ENCODE results near the gene MMRN2. TPM values are rescaled to one million over a fixed set of nuclear protein-coding genes. Genes with fewer than 3 reads are reported as not detected.

MMRN2 gene
- total RNA-seq, 2 donors from 2014 or later = 57.0 to 81.3 TPM

GRCh38 chr10:86962136-86962980 is 4.9 kb upstream of the MMRN2 start:
- Histone ChIP-seq H3K27me3 (no peaks in the 10 kb centered on the region), H3K27ac (no peak overlapping the region), H3K36me3 (no peaks in the 10 kb centered on the region), H3K9me3 (no peaks in the 10 kb centered on the region), H3K4me3 (no peak overlapping the region), H3K4me1 (peaks cover 0 to 63% of the 10 kb centered on the region in 2 donors)
- DNase-seq (ENCODE audit: low spot score) = peak; percentile 18
- TF ChIP-seq, protein P1, sequence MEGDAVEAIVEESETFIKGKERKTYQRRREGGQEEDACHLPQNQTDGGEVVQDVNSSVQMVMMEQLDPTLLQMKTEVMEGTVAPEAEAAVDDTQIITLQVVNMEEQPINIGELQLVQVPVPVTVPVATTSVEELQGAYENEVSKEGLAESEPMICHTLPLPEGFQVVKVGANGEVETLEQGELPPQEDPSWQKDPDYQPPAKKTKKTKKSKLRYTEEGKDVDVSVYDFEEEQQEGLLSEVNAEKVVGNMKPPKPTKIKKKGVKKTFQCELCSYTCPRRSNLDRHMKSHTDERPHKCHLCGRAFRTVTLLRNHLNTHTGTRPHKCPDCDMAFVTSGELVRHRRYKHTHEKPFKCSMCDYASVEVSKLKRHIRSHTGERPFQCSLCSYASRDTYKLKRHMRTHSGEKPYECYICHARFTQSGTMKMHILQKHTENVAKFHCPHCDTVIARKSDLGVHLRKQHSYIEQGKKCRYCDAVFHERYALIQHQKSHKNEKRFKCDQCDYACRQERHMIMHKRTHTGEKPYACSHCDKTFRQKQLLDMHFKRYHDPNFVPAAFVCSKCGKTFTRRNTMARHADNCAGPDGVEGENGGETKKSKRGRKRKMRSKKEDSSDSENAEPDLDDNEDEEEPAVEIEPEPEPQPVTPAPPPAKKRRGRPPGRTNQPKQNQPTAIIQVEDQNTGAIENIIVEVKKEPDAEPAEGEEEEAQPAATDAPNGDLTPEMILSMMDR (IDR thresholded peaks at IDR 0.05) = no peak

DNA sequence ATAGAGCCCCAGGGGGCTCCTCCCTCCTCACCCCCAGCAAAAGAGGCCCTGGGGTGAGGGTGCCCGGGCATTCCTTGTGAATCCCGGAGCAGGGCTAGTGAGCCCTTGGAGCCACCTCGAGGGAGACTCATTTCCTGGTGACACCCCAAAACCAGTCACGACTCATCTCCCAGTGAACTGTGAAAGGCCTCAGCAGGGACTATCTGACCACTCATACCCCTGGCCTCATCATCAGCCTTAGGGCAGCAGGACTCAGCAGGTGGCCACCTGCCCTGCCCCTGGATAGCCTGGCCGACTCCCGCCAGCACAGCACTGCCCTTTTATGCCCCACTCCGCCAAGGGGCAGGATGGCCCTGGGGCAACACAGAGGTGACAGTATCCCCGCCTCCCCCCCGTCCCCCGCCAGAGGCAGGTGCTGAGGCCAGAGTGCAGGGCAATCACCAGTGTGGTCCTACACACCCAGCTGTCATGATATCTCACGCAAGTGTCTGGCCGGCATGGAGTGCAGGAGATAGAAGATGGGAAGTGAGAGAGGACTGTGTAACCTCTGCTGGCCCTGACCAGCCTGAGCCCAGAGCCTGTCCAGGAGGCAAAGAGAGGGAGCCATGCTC is 4.2 kb upstream of the MMRN2 start:
- TF ChIP-seq, protein P1 (IDR thresholded peaks at IDR 0.05) = no peak
- no peaks in the 10 kb centered on the region for H3K27me3 ChIP-seq
- H3K9me3 ChIP-seq = no peaks in the 10 kb centered on the region
- no peak overlapping the region for H3K27ac ChIP-seq
- no peak for DNase-seq (ENCODE audit: low spot score)
- H3K4me3 ChIP-seq = no peak overlapping the region
- no peaks in the 10 kb centered on the region for H3K36me3 ChIP-seq
- H3K4me1 ChIP-seq = peaks cover 0 to 57% of the 10 kb centered on the region in 2 donors

- TF ChIP-seq, protein P1 (IDR thresholded peaks at IDR 0.05) = no peak
- no peak for DNase-seq (ENCODE audit: low spot score)
- H3K27ac ChIP-seq = no peak overlapping the region
- H3K4me3 ChIP-seq = no peak overlapping the region
- peaks cover 0 to 51% of the 10 kb centered on the region in 2 donors for H3K4me1 ChIP-seq
- no peaks in the 10 kb centered on the region for H3K27me3 ChIP-seq
- no peaks in the 10 kb centered on the region for H3K36me3 ChIP-seq
- H3K9me3 ChIP-seq = no peaks in the 10 kb centered on the region
These were observed 3.5 kb upstream of the MMRN2 start for GRCh38 chr10:86960863-86961434.

GRCh38 chr10:86960003-86960862 is 2.8 kb upstream of the MMRN2 start:
- peaks cover 0 to 54% of the 10 kb centered on the region in 2 donors for H3K4me1 ChIP-seq

DNA sequence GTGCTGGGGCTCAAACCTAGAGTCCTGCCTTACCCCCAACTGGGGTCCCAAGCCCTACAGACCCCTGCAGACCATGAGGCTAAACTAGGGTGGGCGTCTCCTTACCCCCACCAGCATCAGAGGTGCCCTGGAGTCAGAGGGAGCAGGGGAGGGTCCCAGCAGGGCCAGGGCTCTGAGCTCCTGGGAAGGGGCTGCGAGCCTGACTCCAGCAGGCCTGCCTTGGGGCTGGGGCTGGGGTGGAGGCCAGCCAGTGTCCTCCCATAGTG is 2.3 kb upstream of the MMRN2 start:
- DNase-seq (ENCODE audit: low spot score) = no peak
- TF ChIP-seq, protein P1 (IDR thresholded peaks at IDR 0.05) = no peak
- peak overlapping the region; percentile 79 to 80 for H3K27ac ChIP-seq
- H3K4me3 ChIP-seq = peak overlapping the region in 1 of 2 donors; percentile 50
- H3K4me1 ChIP-seq = peaks cover 0 to 60% of the 10 kb centered on the region in 2 donors
- no peaks in the 10 kb centered on the region for H3K36me3 ChIP-seq
- H3K9me3 ChIP-seq = no peaks in the 10 kb centered on the region
- no peaks in the 10 kb centered on the region for H3K27me3 ChIP-seq

More at GRCh38 chr10:86960003-86960862, 2.8 kb upstream of the MMRN2 start:
- no peaks in the 10 kb centered on the region for H3K27me3 ChIP-seq
- no peaks in the 10 kb centered on the region for H3K36me3 ChIP-seq
- H3K27ac ChIP-seq = peak overlapping the region; percentile 79 to 80
- no peak for DNase-seq (ENCODE audit: low spot score)
- peak overlapping the region in 1 of 2 donors; percentile 50 for H3K4me3 ChIP-seq
- TF ChIP-seq, protein P1 (IDR thresholded peaks at IDR 0.05) = peak; percentile 83 to 91
- no peaks in the 10 kb centered on the region for H3K9me3 ChIP-seq

Measured in right atrium auricular region (tissue), 2 donors.